ENCODE measurements around the gene EIF3B.
"Not testable (repeated sequence)": the region's sequence is repeated elsewhere in the genome, so short reads cannot be mapped to it uniquely, and the experiment has no call there.

EIF3B gene

GRCh38 chr7:2376351-2377154 lies 21.9 kb downstream of the EIF3B start:
- no peak overlapping the region for H3K4ac ChIP-seq (ENCODE audit: low read length)
- no peak overlapping the region for H2BK15ac ChIP-seq (ENCODE audit: low read length)
- no peaks in the 10 kb centered on the region for H3K9me3 ChIP-seq (replicated peaks in 1 of 2; ENCODE audit: control insufficient read depth in 2 of 2, insufficient read depth in 1 of 2, low read depth in 1 of 2, low read length in 2 of 2)
- H4K91ac ChIP-seq (ENCODE audit: low read depth, low read length, poor library complexity): no peak overlapping the region
- H3K27me3 ChIP-seq (ENCODE audit: control insufficient read depth in 3 of 3, insufficient read depth in 3 of 3, low read depth in 1 of 3, low read length in 3 of 3): no peaks in the 10 kb centered on the region
- H3K4me1 ChIP-seq (ENCODE audit: control insufficient read depth in 2 of 2, insufficient read depth in 1 of 2, low read depth in 1 of 2, low read length in 2 of 2): no peaks in the 10 kb centered on the region
- no peak overlapping the region for H2AK5ac ChIP-seq (ENCODE audit: low read depth, low read length)
- no peak overlapping the region for H2BK12ac ChIP-seq (ENCODE audit: low read length)
- no peak overlapping the region for H3K27ac ChIP-seq (replicated peaks; ENCODE audit: low read length)
- peaks cover 77 to 95% of the 10 kb centered on the region in 2 donors for H3K36me3 ChIP-seq (replicated peaks in 1 of 2; ENCODE audit: control insufficient read depth in 2 of 2, insufficient read depth in 2 of 2, low read length in 2 of 2)
- WGBS, 2 donors (ENCODE audit: extremely low coverage in 2 of 2, insufficient read length in 2 of 2, insufficient replicate concordance in 1 of 2): no CpG with 5 or more reads among the region's 27 CpGs
- H3K4me2 ChIP-seq (ENCODE audit: insufficient read depth, low read length, poor library complexity, severe bottlenecking): no peak overlapping the region
- H3K4me3 ChIP-seq (ENCODE audit: low read length in 2 of 2): no peak overlapping the region
- peaks cover 17% of the 10 kb centered on the region for H3K79me1 ChIP-seq (ENCODE audit: low read depth, low read length)
- peak overlapping the region; percentile 9 for H4K8ac ChIP-seq (ENCODE audit: low read depth, low read length)
- no peak overlapping the region for H3K14ac ChIP-seq (ENCODE audit: low read length)
- H2BK120ac ChIP-seq (ENCODE audit: low read depth, low read length): no peak overlapping the region
- H2AFZ ChIP-seq (ENCODE audit: low read length): no peak overlapping the region
- H3K23ac ChIP-seq (ENCODE audit: low read depth, low read length, poor library complexity): no peak overlapping the region
- no peak overlapping the region for H2BK5ac ChIP-seq (ENCODE audit: low read length)
- peak overlapping the region; percentile 37 for H3K9ac ChIP-seq (ENCODE audit: low read depth, low read length, poor library complexity)
- DNase-seq (ENCODE audit: low spot score): no peak
- peak overlapping the region; percentile 46 for H3K18ac ChIP-seq (ENCODE audit: low read length)

GRCh38 chr7:2377492-2377891 lies 22.9 kb downstream of the EIF3B start:
- not testable (repeated sequence) for H2BK15ac ChIP-seq (ENCODE audit: low read length); H3K18ac ChIP-seq (ENCODE audit: low read length); H3K14ac ChIP-seq (ENCODE audit: low read length); H3K4me2 ChIP-seq (ENCODE audit: insufficient read depth, low read length, poor library complexity, severe bottlenecking); H4K91ac ChIP-seq (ENCODE audit: low read depth, low read length, poor library complexity); H2BK5ac ChIP-seq (ENCODE audit: low read length); H3K4ac ChIP-seq (ENCODE audit: low read length); H3K4me3 ChIP-seq (ENCODE audit: low read length in 2 of 2); H2BK120ac ChIP-seq (ENCODE audit: low read depth, low read length); H3K27me3 ChIP-seq (ENCODE audit: control insufficient read depth in 3 of 3, insufficient read depth in 3 of 3, low read depth in 1 of 3, low read length in 3 of 3); H2AFZ ChIP-seq (ENCODE audit: low read length); H2AK5ac ChIP-seq (ENCODE audit: low read depth, low read length); H3K23ac ChIP-seq (ENCODE audit: low read depth, low read length, poor library complexity); H2BK12ac ChIP-seq (ENCODE audit: low read length); H4K8ac ChIP-seq (ENCODE audit: low read depth, low read length); DNase-seq (ENCODE audit: low spot score); H3K9me3 ChIP-seq (replicated peaks in 1 of 2; ENCODE audit: control insufficient read depth in 2 of 2, insufficient read depth in 1 of 2, low read depth in 1 of 2, low read length in 2 of 2); H3K4me1 ChIP-seq (ENCODE audit: control insufficient read depth in 2 of 2, insufficient read depth in 1 of 2, low read depth in 1 of 2, low read length in 2 of 2); H3K9ac ChIP-seq (ENCODE audit: low read depth, low read length, poor library complexity); H3K27ac ChIP-seq (replicated peaks; ENCODE audit: low read length)
- WGBS, 2 donors (ENCODE audit: extremely low coverage in 2 of 2, insufficient read length in 2 of 2, insufficient replicate concordance in 1 of 2): no CpG with 5 or more reads among the region's 18 CpGs
- Histone ChIP-seq H3K79me1 (ENCODE audit: low read depth, low read length) (peaks cover 17% of the 10 kb centered on the region), H3K36me3 (replicated peaks in 1 of 2; ENCODE audit: control insufficient read depth in 2 of 2, insufficient read depth in 2 of 2, low read length in 2 of 2) (peaks cover 69 to 94% of the 10 kb centered on the region in 2 donors)

DNA sequence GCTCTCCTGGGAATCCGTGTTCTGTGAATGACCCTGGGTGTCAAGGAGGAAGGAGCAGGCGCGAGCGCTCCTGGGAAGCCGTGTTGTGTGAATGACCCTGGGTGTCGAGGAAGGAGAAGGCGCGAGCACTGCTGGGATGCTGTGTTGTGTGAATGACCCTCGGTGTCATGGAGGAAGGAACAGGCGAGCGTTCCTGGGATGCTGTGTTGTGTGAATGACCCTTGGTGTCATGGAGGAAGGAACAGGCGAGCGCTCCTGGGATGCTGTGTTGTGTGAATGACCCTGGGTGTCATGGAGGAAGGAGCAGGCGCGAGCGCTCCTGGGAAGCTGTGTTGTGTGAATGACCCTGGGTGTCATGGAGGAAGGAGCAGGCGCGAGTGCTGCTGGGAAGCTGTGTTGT lies 23.5 kb downstream of the EIF3B start:
- not testable (repeated sequence) for H3K27me3 ChIP-seq (ENCODE audit: control insufficient read depth in 3 of 3, insufficient read depth in 3 of 3, low read depth in 1 of 3, low read length in 3 of 3); H2BK5ac ChIP-seq (ENCODE audit: low read length); H2BK15ac ChIP-seq (ENCODE audit: low read length); DNase-seq (ENCODE audit: low spot score); H3K18ac ChIP-seq (ENCODE audit: low read length); H3K4me1 ChIP-seq (ENCODE audit: control insufficient read depth in 2 of 2, insufficient read depth in 1 of 2, low read depth in 1 of 2, low read length in 2 of 2); H2AK5ac ChIP-seq (ENCODE audit: low read depth, low read length); H4K8ac ChIP-seq (ENCODE audit: low read depth, low read length); H3K23ac ChIP-seq (ENCODE audit: low read depth, low read length, poor library complexity); H3K27ac ChIP-seq (replicated peaks; ENCODE audit: low read length); H3K14ac ChIP-seq (ENCODE audit: low read length); H3K4ac ChIP-seq (ENCODE audit: low read length); H4K91ac ChIP-seq (ENCODE audit: low read depth, low read length, poor library complexity); H2BK12ac ChIP-seq (ENCODE audit: low read length); H2BK120ac ChIP-seq (ENCODE audit: low read depth, low read length); H3K4me2 ChIP-seq (ENCODE audit: insufficient read depth, low read length, poor library complexity, severe bottlenecking); H3K9ac ChIP-seq (ENCODE audit: low read depth, low read length, poor library complexity); H3K4me3 ChIP-seq (ENCODE audit: low read length in 2 of 2); H2AFZ ChIP-seq (ENCODE audit: low read length); H3K9me3 ChIP-seq (replicated peaks in 1 of 2; ENCODE audit: control insufficient read depth in 2 of 2, insufficient read depth in 1 of 2, low read depth in 1 of 2, low read length in 2 of 2)
- Histone ChIP-seq H3K36me3 (replicated peaks in 1 of 2; ENCODE audit: control insufficient read depth in 2 of 2, insufficient read depth in 2 of 2, low read length in 2 of 2) (peaks cover 64 to 90% of the 10 kb centered on the region in 2 donors), H3K79me1 (ENCODE audit: low read depth, low read length) (peaks cover 15% of the 10 kb centered on the region)
- WGBS, 2 donors (ENCODE audit: extremely low coverage in 2 of 2, insufficient read length in 2 of 2, insufficient replicate concordance in 1 of 2): no CpG with 5 or more reads among the region's 18 CpGs

GRCh38 chr7:2379161-2379560 lies 24.5 kb downstream of the EIF3B start:
- peak overlapping the region; percentile 1 for H3K23ac ChIP-seq (ENCODE audit: low read depth, low read length, poor library complexity)
- H2BK12ac ChIP-seq (ENCODE audit: low read length): no peak overlapping the region
- H3K27me3 ChIP-seq (ENCODE audit: control insufficient read depth in 3 of 3, insufficient read depth in 3 of 3, low read depth in 1 of 3, low read length in 3 of 3): no peaks in the 10 kb centered on the region
- H2AK5ac ChIP-seq (ENCODE audit: low read depth, low read length): no peak overlapping the region
- H3K4me1 ChIP-seq (ENCODE audit: control insufficient read depth in 2 of 2, insufficient read depth in 1 of 2, low read depth in 1 of 2, low read length in 2 of 2): no peaks in the 10 kb centered on the region
- H3K4me2 ChIP-seq (ENCODE audit: insufficient read depth, low read length, poor library complexity, severe bottlenecking): no peak overlapping the region
- no peak overlapping the region for H3K4ac ChIP-seq (ENCODE audit: low read length)
- H4K8ac ChIP-seq (ENCODE audit: low read depth, low read length): no peak overlapping the region
- no peak overlapping the region for H3K27ac ChIP-seq (replicated peaks; ENCODE audit: low read length)
- WGBS, 2 donors (ENCODE audit: extremely low coverage in 2 of 2, insufficient read length in 2 of 2, insufficient replicate concordance in 1 of 2): no CpG with 5 or more reads among the region's 20 CpGs
- no peak overlapping the region for H2BK120ac ChIP-seq (ENCODE audit: low read depth, low read length)
- H3K9ac ChIP-seq (ENCODE audit: low read depth, low read length, poor library complexity): no peak overlapping the region
- peaks cover 9% of the 10 kb centered on the region for H3K79me1 ChIP-seq (ENCODE audit: low read depth, low read length)
- no peak overlapping the region for H2BK15ac ChIP-seq (ENCODE audit: low read length)
- no peak for DNase-seq (ENCODE audit: low spot score)
- no peak overlapping the region for H2BK5ac ChIP-seq (ENCODE audit: low read length)
- no peak overlapping the region for H2AFZ ChIP-seq (ENCODE audit: low read length)
- H3K14ac ChIP-seq (ENCODE audit: low read length): no peak overlapping the region
- no peak overlapping the region for H3K4me3 ChIP-seq (ENCODE audit: low read length in 2 of 2)
- no peak overlapping the region for H4K91ac ChIP-seq (ENCODE audit: low read depth, low read length, poor library complexity)
- H3K18ac ChIP-seq (ENCODE audit: low read length): no peak overlapping the region
- H3K9me3 ChIP-seq (replicated peaks in 1 of 2; ENCODE audit: control insufficient read depth in 2 of 2, insufficient read depth in 1 of 2, low read depth in 1 of 2, low read length in 2 of 2): no peaks in the 10 kb centered on the region
- H3K36me3 ChIP-seq (replicated peaks in 1 of 2; ENCODE audit: control insufficient read depth in 2 of 2, insufficient read depth in 2 of 2, low read length in 2 of 2): peaks cover 56 to 83% of the 10 kb centered on the region in 2 donors
